Measurements from ENCODE around the gene STARD8.

STARD8 gene

GRCh38 chrX:68632491-68632890 is 15.0 kb upstream of the STARD8 start:
- H3K4me3 ChIP-seq (ENCODE audit: low read depth, low read length), result no peak overlapping the region
- no peak for TF ChIP-seq CTCF (IDR thresholded peaks at IDR 0.05; ENCODE audit: low read depth, low read length)

GRCh38 chrX:68633981-68634380 is 13.5 kb upstream of the STARD8 start:
- no peak for TF ChIP-seq CTCF (IDR thresholded peaks at IDR 0.05; ENCODE audit: low read depth, low read length)

GRCh38 chrX:68634649-68635227 is 12.7 kb upstream of the STARD8 start:
- H3K4me3 ChIP-seq (ENCODE audit: low read depth, low read length), result no peak overlapping the region
- no peak for TF ChIP-seq CTCF (IDR thresholded peaks at IDR 0.05; ENCODE audit: low read depth, low read length)

More at GRCh38 chrX:68633981-68634380, 13.5 kb upstream of the STARD8 start:
- no peak overlapping the region for H3K4me3 ChIP-seq (ENCODE audit: low read depth, low read length)

GRCh38 chrX:68640661-68641060 is 6.8 kb upstream of the STARD8 start:
- H3K4me3 ChIP-seq (ENCODE audit: low read depth, low read length), result no peak overlapping the region
- TF ChIP-seq CTCF (IDR thresholded peaks at IDR 0.05; ENCODE audit: low read depth, low read length), result no peak

- H3K4me3 ChIP-seq (ENCODE audit: low read depth, low read length), result no peak overlapping the region
- TF ChIP-seq CTCF (IDR thresholded peaks at IDR 0.05; ENCODE audit: low read depth, low read length), result no peak
Observed at GRCh38 chrX:68644861-68645260, 2.6 kb upstream of the STARD8 start.

GRCh38 chrX:68646421-68646820 is 1.0 kb upstream of the STARD8 start:
- no peak for TF ChIP-seq CTCF (IDR thresholded peaks at IDR 0.05; ENCODE audit: low read depth, low read length)
- H3K4me3 ChIP-seq (ENCODE audit: low read depth, low read length), result no peak overlapping the region

GRCh38 chrX:68648960-68649359 is 1.5 kb downstream of the STARD8 start:
- no peak overlapping the region for H3K4me3 ChIP-seq (ENCODE audit: low read depth, low read length)

More at GRCh38 chrX:68648960-68649359, 1.5 kb downstream of the STARD8 start:
- no peak for TF ChIP-seq CTCF (IDR thresholded peaks at IDR 0.05; ENCODE audit: low read depth, low read length)
